Neural progenitor cell (in vitro differentiated cells): Measurements from ENCODE around the gene ADAMTS12. TPM values are rescaled to one million over a fixed set of nuclear protein-coding genes. Genes with fewer than 3 reads are reported as not detected.

Experiments
- DNase-seq: peaks from one replicate; pipeline ENCODE4 v3.0.0-alpha.2; 2016; ENCODE audit warnings: low spot score
- H2AFZ ChIP-seq: fragments of 200-600 bp; sonication (generic); replicated peaks from 2 replicates; pipeline ENCODE4 v1.6.1; 2016; ENCODE audit warnings: antibody characterized with exemption
- H3F3A ChIP-seq: fragments of 200-600 bp; sonication (generic); 2 replicates; pipeline ENCODE4 v1.6.1; 2016; ENCODE audit warnings: antibody characterized with exemption, low read depth
- H3K27ac ChIP-seq: fragments of 200-600 bp; sonication (generic); 2 replicates; pipeline ENCODE4 v1.5.1; 2016; ENCODE audit warnings: mild to moderate bottlenecking
- H3K27me3 ChIP-seq: fragments of 200-600 bp; sonication (generic); 2 replicates; pipeline ENCODE4 v1.6.1; 2016; ENCODE audit warnings: mild to moderate bottlenecking, moderate library complexity
- H3K36me3 ChIP-seq: fragments of 200-600 bp; sonication (generic); 2 replicates; pipeline ENCODE4 v1.5.1; 2016
- H3K4me1 ChIP-seq: fragments of 200-600 bp; sonication (generic); 2 replicates; pipeline ENCODE4 v1.6.1; 2016; ENCODE audit warnings: mixed run types
- H3K4me2 ChIP-seq: fragments of 200-600 bp; sonication (generic); 2 replicates; pipeline ENCODE4 v1.6.1; 2016
- H3K4me3 ChIP-seq: fragments of 200-600 bp; sonication (generic); 2 replicates; pipeline ENCODE4 v1.5.1; 2016
- H3K79me2 ChIP-seq: fragments of 200-600 bp; sonication (generic); 2 replicates; pipeline ENCODE4 v1.6.1; 2016; ENCODE audit warnings: low read depth
- H3K9ac ChIP-seq: fragments of 200-600 bp; sonication (generic); 2 replicates; pipeline ENCODE4 v1.6.1; 2016
- H3K9me3 ChIP-seq: fragments of 200-600 bp; sonication (generic); 2 replicates; pipeline ENCODE4 v1.5.1; 2016; ENCODE audit warnings: low read depth
- H4K20me1 ChIP-seq: fragments of 200-600 bp; sonication (generic); 2 replicates; pipeline ENCODE4 v1.6.1; 2016; ENCODE audit warnings: low read depth
- H3K27ac Mint-ChIP-seq: 3 replicates; pipeline ENCODE4 v1.8.0; 2021; ENCODE audit warnings: mixed read lengths
- H3K27me3 Mint-ChIP-seq: 2 replicates; pipeline ENCODE4 v1.8.0; 2022; ENCODE audit warnings: low read depth, mild to moderate bottlenecking, inconsistent platforms, moderate library complexity, mixed read lengths; ENCODE audit not compliant: insufficient read depth
- H3K36me3 Mint-ChIP-seq: 3 replicates; pipeline ENCODE4 v1.8.0; 2021; ENCODE audit warnings: mixed read lengths
- H3K4me1 Mint-ChIP-seq: 3 replicates; pipeline ENCODE4 v1.8.0; 2021; ENCODE audit warnings: mixed read lengths
- H3K4me3 Mint-ChIP-seq: 3 replicates; pipeline ENCODE4 v1.8.0; 2021; ENCODE audit warnings: mild to moderate bottlenecking, moderate library complexity, mixed read lengths
- H3K9me3 Mint-ChIP-seq: 3 replicates; pipeline ENCODE4 v1.8.0; 2020; ENCODE audit warnings: mixed read lengths
- CTCF ChIP-seq: fragments of 200-600 bp; sonication (generic); IDR thresholded peaks from 2 replicates; pipeline ENCODE4 v1.5.1; 2017; ENCODE audit warnings: antibody characterized with exemption, mild to moderate bottlenecking
- EZH2 ChIP-seq: fragments of 200-600 bp; sonication (generic); IDR thresholded peaks from 2 replicates; pipeline ENCODE4 v1.6.1; 2017; ENCODE audit warnings: antibody characterized with exemption, mild to moderate bottlenecking, moderate library complexity
- EZH2phosphoT487 ChIP-seq: fragments of 200-600 bp; sonication (generic); IDR thresholded peaks from 2 replicates; pipeline ENCODE4 v1.6.1; 2017; ENCODE audit warnings: antibody characterized with exemption
- total RNA-seq: library from RNA; depleted of rRNA; stranded (reverse); fragments of >200 nt; gene quantifications from 2 replicates; pipeline ENCODE4 v1.2.3, GENCODE V29; 2015; ENCODE audit warnings: low replicate concordance

ADAMTS12 gene
- total RNA-seq, 1 donor from 2014 or later, result 15.6 TPM

GRCh38 chr5:33657804-33658440 is 233.9 kb downstream of the ADAMTS12 start:
- H3K9me3 ChIP-seq, result no peaks in the 10 kb centered on the region
- peaks cover 5% of the 10 kb centered on the region for H3K4me1 ChIP-seq
- Mint-ChIP-seq H3K36me3 (peaks cover 25% of the 10 kb centered on the region), H3K9me3 (no peaks in the 10 kb centered on the region), H3K27ac (no peak overlapping the region), H3K4me3 (no peak overlapping the region), H3K4me1 (peaks cover 16% of the 10 kb centered on the region), H3K27me3 (peaks cover 2% of the 10 kb centered on the region)
- no peak for TF ChIP-seq EZH2
- H3K4me3 ChIP-seq, result no peak overlapping the region
- no peaks in the 10 kb centered on the region for H3K27me3 ChIP-seq
- H3F3A ChIP-seq, result no peaks in the 10 kb centered on the region
- H4K20me1 ChIP-seq, result no peaks in the 10 kb centered on the region
- H3K9ac ChIP-seq, result no peak overlapping the region
- no peak overlapping the region for H3K27ac ChIP-seq
- no peak overlapping the region for H2AFZ ChIP-seq
- H3K36me3 ChIP-seq, result no peaks in the 10 kb centered on the region
- no peak overlapping the region for H3K4me2 ChIP-seq
- H3K79me2 ChIP-seq, result no peaks in the 10 kb centered on the region
- no peak for DNase-seq

- H3K27me3 ChIP-seq, result no peaks in the 10 kb centered on the region
- H3K79me2 ChIP-seq, result no peaks in the 10 kb centered on the region
- H3F3A ChIP-seq, result no peaks in the 10 kb centered on the region
- H3K4me1 ChIP-seq, result peaks cover 5% of the 10 kb centered on the region
- no peaks in the 10 kb centered on the region for H3K36me3 ChIP-seq
- H3K9me3 ChIP-seq, result no peaks in the 10 kb centered on the region
- no peak overlapping the region for H3K27ac Mint-ChIP-seq
- no peak overlapping the region for H2AFZ ChIP-seq
- H3K9ac ChIP-seq, result no peak overlapping the region
- no peaks in the 10 kb centered on the region for H4K20me1 ChIP-seq
- H3K4me3 ChIP-seq, result no peak overlapping the region
- H3K4me2 ChIP-seq, result no peak overlapping the region
- H3K4me1 Mint-ChIP-seq, result peaks cover 16% of the 10 kb centered on the region
- H3K27me3 Mint-ChIP-seq, result peaks cover 2% of the 10 kb centered on the region
- no peak for DNase-seq
- TF ChIP-seq EZH2 (no peak), CTCF (no peak), EZH2phosphoT487 (no peak)
- H3K4me3 Mint-ChIP-seq, result no peak overlapping the region
- no peak overlapping the region for H3K27ac ChIP-seq
- H3K9me3 Mint-ChIP-seq, result peaks cover 2% of the 10 kb centered on the region
- H3K36me3 Mint-ChIP-seq, result peaks cover 28% of the 10 kb centered on the region
These were observed 234.6 kb downstream of the ADAMTS12 start for GRCh38 chr5:33657176-33657575.

GRCh38 chr5:33650911-33651310 is 240.9 kb downstream of the ADAMTS12 start:
- Mint-ChIP-seq H3K27ac (peak overlapping the region; percentile 58), H3K4me3 (peak overlapping the region; percentile 22), H3K27me3 (no peaks in the 10 kb centered on the region), H3K9me3 (peaks cover 2% of the 10 kb centered on the region), H3K36me3 (peaks cover 23% of the 10 kb centered on the region), H3K4me1 (peaks cover 55% of the 10 kb centered on the region)
- Histone ChIP-seq H3K9ac (no peak overlapping the region), H3K4me2 (no peak overlapping the region), H3K4me3 (no peak overlapping the region), H2AFZ (no peak overlapping the region), H4K20me1 (peaks cover 18% of the 10 kb centered on the region), H3K36me3 (no peaks in the 10 kb centered on the region), H3K79me2 (no peaks in the 10 kb centered on the region), H3K9me3 (no peaks in the 10 kb centered on the region), H3K4me1 (peaks cover 19% of the 10 kb centered on the region), H3K27ac (no peak overlapping the region), H3K27me3 (peaks cover 16% of the 10 kb centered on the region), H3F3A (peaks cover 23% of the 10 kb centered on the region)
- TF ChIP-seq CTCF (no peak), EZH2 (no peak), EZH2phosphoT487 (no peak)
- DNase-seq, result no peak
